Inflammatory macrophage treated with lipopolysaccharide for 1 hour (primary cell): ENCODE data around the gene RGP1.

Source experiments
- DNase-seq, 2 donors: peaks; one replicate each; pipeline ENCODE4 v3.0.0-alpha.2; 2020 to 2022

RGP1 gene

GRCh38 chr9:35723426-35723825 is 25.7 kb upstream of the RGP1 start:
- DNase-seq, result no peak

- no peak for DNase-seq
Measured at GRCh38 chr9:35723908-35724307, 25.2 kb upstream of the RGP1 start.

GRCh38 chr9:35725362-35725761 is 23.7 kb upstream of the RGP1 start:
- DNase-seq, result no peak

GRCh38 chr9:35726931-35727330 is 22.2 kb upstream of the RGP1 start:
- DNase-seq, result no peak

- DNase-seq, result no peak
Measured at GRCh38 chr9:35727676-35728040, 21.4 kb upstream of the RGP1 start.

- DNase-seq, result peak; percentile 64 to 69
Measured at GRCh38 chr9:35728041-35728971, 20.8 kb upstream of the RGP1 start.

- no peak for DNase-seq
Measured at GRCh38 chr9:35729101-35729500, 20.0 kb upstream of the RGP1 start.

- DNase-seq, result peak; percentile 57 to 75
Measured at GRCh38 chr9:35729700-35730485, 19.2 kb upstream of the RGP1 start.

- no peak for DNase-seq
Measured at GRCh38 chr9:35730486-35730854, 18.6 kb upstream of the RGP1 start.

- DNase-seq, result peak in 1 of 2 donors; percentile 14
Measured at GRCh38 chr9:35731415-35732184, 17.5 kb upstream of the RGP1 start.

GRCh38 chr9:35732185-35732799 is 16.8 kb upstream of the RGP1 start, which contains the start of the genes CREB3 and TLN1:
TSS of gene CREB3 (plus strand) at chr9:35732666. CDS start at chr9:35732773, 107 bp downstream.
TSS of gene TLN1 (minus strand) at chr9:35732195. CDS start at chr9:35725694, 6,501 bp downstream.
- peak; percentile 99 to 100 for DNase-seq

- peak; percentile 33 to 35 for DNase-seq
Measured at GRCh38 chr9:35732800-35733541, 16.1 kb upstream of the RGP1 start.

GRCh38 chr9:35734096-35734495 is 15.0 kb upstream of the RGP1 start:
- DNase-seq, result no peak

GRCh38 chr9:35736201-35736633 is 12.9 kb upstream of the RGP1 start:
- peak; percentile 37 to 72 for DNase-seq

- no peak for DNase-seq
Measured at GRCh38 chr9:35737143-35737542, 11.9 kb upstream of the RGP1 start.

GRCh38 chr9:35738186-35738585 is 10.9 kb upstream of the RGP1 start:
- no peak for DNase-seq

GRCh38 chr9:35738924-35739323 is 10.2 kb upstream of the RGP1 start:
- DNase-seq, result no peak

- no peak for DNase-seq
Measured at GRCh38 chr9:35740243-35740642, 8.8 kb upstream of the RGP1 start.

GRCh38 chr9:35741740-35742139 is 7.3 kb upstream of the RGP1 start:
- no peak for DNase-seq

- peak in 1 of 2 donors; percentile 21 for DNase-seq
Measured at GRCh38 chr9:35743452-35743851, 5.6 kb upstream of the RGP1 start.

- DNase-seq, result no peak
Measured at GRCh38 chr9:35743880-35744518, 5.1 kb upstream of the RGP1 start.
